ENCODE data around the gene SLC5A3.
A peak's percentile ranks its signal among the peaks of the same experiment; 100 is the strongest.

Gene SLC5A3

DNA sequence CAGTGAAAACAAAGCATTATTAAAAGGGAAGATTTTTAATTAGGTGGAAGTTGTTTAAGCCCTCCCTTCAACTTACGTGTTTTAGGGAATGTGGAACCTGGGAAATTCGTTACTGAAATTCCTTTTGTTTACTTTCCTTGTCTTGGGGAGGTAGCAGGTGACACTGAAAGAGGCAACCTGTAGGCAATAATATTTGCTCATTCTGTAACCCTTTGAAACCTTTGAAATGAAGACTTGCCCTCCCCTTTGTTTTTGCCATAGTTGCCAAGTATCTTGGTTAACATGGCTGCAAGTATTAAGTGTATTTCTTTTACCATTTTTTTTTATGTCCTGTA lies 1.7 kb downstream of the SLC5A3 start:
- peak overlapping the region; percentile 85 for H3K4me3 ChIP-seq
- TF ChIP-seq POLR2AphosphoS5 (IDR thresholded peaks at IDR 0.05; ENCODE audit: borderline replicate concordance, low read depth, low read length) (no peak), FOXP2 (optimal IDR thresholded peaks at IDR 0.05; ENCODE audit: control extremely low read depth, extremely low read length, insufficient read depth) (no peak), EZH2 (IDR thresholded peaks at IDR 0.05) (no peak)
- H3K9ac ChIP-seq (ENCODE audit: insufficient read length), result peak overlapping the region; percentile 41
- DNase-seq (ENCODE audit: low read depth, low spot score), result no peak
- no peaks in the 10 kb centered on the region for H3K9me3 ChIP-seq (ENCODE audit: low read depth, low read length)
- peak overlapping the region; percentile 47; the same call in 1 of the 2 replicates for H3K27ac ChIP-seq
- peaks cover 14% of the 10 kb centered on the region for H3K36me3 ChIP-seq (ENCODE audit: insufficient read depth, low read length)

DNA sequence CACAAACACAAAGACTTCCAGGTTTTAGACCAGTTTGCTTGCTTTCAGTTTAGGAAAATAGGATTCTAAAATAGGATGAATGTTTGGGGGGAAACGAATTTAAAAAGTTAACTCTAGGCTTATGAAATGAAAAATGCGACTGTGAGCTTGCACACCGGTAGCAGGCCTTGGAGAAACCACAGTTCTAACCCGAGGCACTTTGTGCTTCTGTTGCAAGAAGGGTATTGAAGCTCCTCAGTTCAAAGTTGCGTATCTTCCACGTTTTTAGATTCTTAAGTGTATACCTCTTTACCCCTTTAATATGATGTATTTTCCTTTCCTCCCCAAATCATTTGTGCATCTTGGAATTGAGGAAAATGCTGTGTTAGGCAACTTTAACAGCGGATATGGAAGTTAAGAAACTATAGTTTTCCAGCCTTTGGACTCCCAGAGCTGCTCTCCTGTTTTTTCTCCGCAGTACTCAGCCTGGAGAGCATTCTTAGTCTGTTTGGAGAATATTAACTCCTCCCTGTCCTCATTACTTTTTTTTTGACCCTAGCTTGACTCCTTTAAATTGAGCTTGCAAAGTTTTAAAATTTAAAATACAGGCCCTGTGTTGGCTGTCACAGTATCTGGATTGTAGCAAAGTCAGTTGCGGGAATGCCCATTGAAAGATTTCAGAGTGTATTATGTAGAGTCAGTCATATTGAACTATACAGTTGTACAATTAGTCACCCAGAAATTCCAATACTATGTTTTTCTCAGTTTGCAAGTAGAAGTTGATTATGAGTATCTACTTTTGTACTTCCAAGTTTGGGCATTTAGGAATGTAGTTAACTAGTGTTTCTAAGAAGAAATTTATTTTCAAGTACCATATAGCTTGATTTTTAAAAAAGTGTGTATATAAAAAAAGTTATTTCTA lies 2.6 kb downstream of the SLC5A3 start:
- Histone ChIP-seq H3K27ac (peak overlapping the region; percentile 47; the same call in 1 of the 2 replicates), H3K9me3 (ENCODE audit: low read depth, low read length) (no peaks in the 10 kb centered on the region), H3K4me3 (peak overlapping the region; percentile 85), H3K36me3 (ENCODE audit: insufficient read depth, low read length) (peaks cover 21% of the 10 kb centered on the region), H3K9ac (ENCODE audit: insufficient read length) (peak overlapping the region; percentile 41)
- DNase-seq (ENCODE audit: low read depth, low spot score), result peak; percentile 71
- no peak for TF ChIP-seq EZH2 (IDR thresholded peaks at IDR 0.05)

DNA sequence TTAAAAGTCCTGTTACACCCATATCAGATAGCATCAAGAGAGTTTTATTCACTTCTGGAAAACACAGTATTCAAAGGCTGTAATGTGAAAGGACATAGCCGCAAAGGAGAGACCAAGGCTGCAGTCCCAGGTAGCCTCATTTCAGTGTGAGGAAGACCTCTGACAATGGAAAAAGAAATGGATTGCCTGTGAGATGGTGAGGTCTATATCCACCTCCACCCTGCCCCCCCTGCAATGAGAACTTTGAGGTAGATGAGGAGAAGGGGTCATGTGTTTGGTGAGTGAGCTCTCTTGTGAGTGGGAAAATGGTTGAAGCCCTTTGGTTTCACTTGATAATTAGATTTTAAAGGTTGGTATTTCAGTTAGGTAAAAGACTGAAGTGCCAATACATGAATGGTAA lies 3.5 kb downstream of the SLC5A3 start:
- Histone ChIP-seq H3K9ac (ENCODE audit: insufficient read length) (no peak overlapping the region), H3K4me3 (no peak overlapping the region), H3K27ac (no peak overlapping the region), H3K36me3 (ENCODE audit: insufficient read depth, low read length) (peaks cover 21% of the 10 kb centered on the region), H3K9me3 (ENCODE audit: low read depth, low read length) (no peaks in the 10 kb centered on the region)
- TF ChIP-seq POLR2AphosphoS5 (IDR thresholded peaks at IDR 0.05; ENCODE audit: borderline replicate concordance, low read depth, low read length) (no peak), EZH2 (IDR thresholded peaks at IDR 0.05) (no peak), FOXP2 (optimal IDR thresholded peaks at IDR 0.05; ENCODE audit: control extremely low read depth, extremely low read length, insufficient read depth) (no peak)
- DNase-seq (ENCODE audit: low read depth, low spot score), result no peak

DNA sequence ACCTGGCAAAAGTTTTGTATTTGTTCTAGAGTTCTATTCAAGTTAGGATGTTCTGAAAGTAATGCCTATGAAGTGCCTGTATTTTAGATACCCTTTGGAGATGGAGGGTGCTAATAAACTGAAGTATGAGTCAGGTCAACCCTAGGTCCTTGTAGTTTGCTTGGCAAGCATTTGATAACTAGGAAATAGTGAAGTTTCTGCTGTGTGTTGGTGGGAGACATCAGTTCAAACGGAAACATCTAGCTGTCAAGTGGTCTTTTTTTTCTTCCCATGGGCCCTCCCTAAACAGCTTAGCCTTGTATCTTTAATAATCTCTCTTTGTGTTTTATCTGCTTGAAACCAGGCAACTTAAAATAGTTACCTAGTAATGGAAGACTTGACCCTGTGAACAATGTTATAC lies 4.5 kb downstream of the SLC5A3 start:
- peaks cover 28% of the 10 kb centered on the region for H3K36me3 ChIP-seq (ENCODE audit: insufficient read depth, low read length)
- TF ChIP-seq FOXP2 (optimal IDR thresholded peaks at IDR 0.05; ENCODE audit: control extremely low read depth, extremely low read length, insufficient read depth), result no peak
- no peak overlapping the region for H3K9ac ChIP-seq (ENCODE audit: insufficient read length)
- no peaks in the 10 kb centered on the region for H3K9me3 ChIP-seq (ENCODE audit: low read depth, low read length)
- no peak overlapping the region for H3K4me3 ChIP-seq
- DNase-seq (ENCODE audit: low read depth, low spot score), result no peak
- no peak overlapping the region for H3K27ac ChIP-seq

DNA sequence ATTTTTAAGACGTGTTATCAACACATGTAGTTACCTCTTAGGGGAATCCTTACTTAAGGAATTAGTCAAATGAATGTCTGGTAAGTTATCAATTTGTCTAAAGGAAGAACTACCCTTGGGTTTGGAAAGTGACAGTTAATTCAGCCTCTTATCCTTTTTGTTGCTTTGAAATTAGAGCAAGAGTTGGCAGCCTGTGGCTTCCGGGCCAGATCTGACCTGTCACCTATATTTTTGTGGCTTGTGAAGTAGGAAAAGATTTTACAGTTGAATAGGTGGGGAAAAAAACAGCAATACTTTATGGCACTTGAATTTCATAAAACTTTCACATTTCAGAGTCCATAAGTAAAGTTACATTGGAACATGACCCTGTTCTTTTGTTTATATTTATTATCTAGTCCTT lies 5.5 kb downstream of the SLC5A3 start:
- TF ChIP-seq EZH2 (IDR thresholded peaks at IDR 0.05), result no peak
- TF ChIP-seq FOXP2 (optimal IDR thresholded peaks at IDR 0.05; ENCODE audit: control extremely low read depth, extremely low read length, insufficient read depth), result no peak
- no peak for TF ChIP-seq POLR2AphosphoS5 (IDR thresholded peaks at IDR 0.05; ENCODE audit: borderline replicate concordance, low read depth, low read length)
- no peak for DNase-seq (ENCODE audit: low read depth, low spot score)
- H3K27ac ChIP-seq, result no peak overlapping the region

DNA sequence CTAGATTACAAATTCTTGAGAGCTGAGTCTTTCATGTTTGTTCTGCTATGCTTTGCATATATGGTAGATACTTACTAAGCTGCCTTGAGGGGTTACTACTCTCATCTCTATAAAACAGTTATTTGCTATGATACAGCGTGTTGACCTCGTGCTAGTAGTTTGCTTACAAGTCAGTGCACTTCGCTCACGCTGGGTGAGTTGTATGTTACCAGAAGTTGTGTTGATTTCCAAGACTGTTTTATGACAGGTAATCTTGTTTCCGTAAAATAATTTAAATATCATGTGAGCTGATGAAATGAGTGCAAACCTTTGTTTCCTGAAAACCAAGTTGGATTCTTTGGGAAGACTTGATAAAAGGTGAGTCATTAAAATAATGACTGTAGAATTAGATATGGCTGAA lies 7.3 kb downstream of the SLC5A3 start:
- H3K4me3 ChIP-seq, result no peak overlapping the region
- H3K36me3 ChIP-seq (ENCODE audit: insufficient read depth, low read length), result peaks cover 31% of the 10 kb centered on the region
- DNase-seq (ENCODE audit: low read depth, low spot score), result no peak
- H3K27ac ChIP-seq, result no peak overlapping the region
- TF ChIP-seq EZH2 (IDR thresholded peaks at IDR 0.05) (no peak), POLR2AphosphoS5 (IDR thresholded peaks at IDR 0.05; ENCODE audit: borderline replicate concordance, low read depth, low read length) (no peak), FOXP2 (optimal IDR thresholded peaks at IDR 0.05; ENCODE audit: control extremely low read depth, extremely low read length, insufficient read depth) (no peak)
- no peaks in the 10 kb centered on the region for H3K9me3 ChIP-seq (ENCODE audit: low read depth, low read length)
- H3K9ac ChIP-seq (ENCODE audit: insufficient read length), result no peak overlapping the region

More for the DNA sequence above, 5.5 kb downstream of the SLC5A3 start:
- no peaks in the 10 kb centered on the region for H3K9me3 ChIP-seq (ENCODE audit: low read depth, low read length)
- H3K9ac ChIP-seq (ENCODE audit: insufficient read length), result no peak overlapping the region
- no peak overlapping the region for H3K4me3 ChIP-seq
- H3K36me3 ChIP-seq (ENCODE audit: insufficient read depth, low read length), result peaks cover 31% of the 10 kb centered on the region

DNA sequence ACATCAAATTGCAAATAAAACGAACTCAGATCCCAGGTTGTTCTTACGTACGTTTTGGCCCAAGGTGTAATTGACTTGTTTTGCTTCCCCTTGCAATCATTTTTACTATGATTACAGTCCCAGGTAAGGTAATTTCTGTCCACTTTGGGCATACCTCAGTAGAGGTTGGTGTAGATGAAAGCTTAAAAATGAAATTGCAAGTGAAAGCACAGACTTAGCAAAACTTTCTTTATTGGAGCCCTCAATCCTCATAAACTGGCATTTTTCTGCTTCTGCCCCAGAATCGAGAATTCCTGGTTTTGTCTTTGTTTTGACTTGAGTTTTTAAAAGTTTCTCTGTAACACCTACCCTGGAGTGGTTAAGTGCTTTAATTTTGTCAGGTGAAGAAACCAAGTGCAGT lies 9.4 kb downstream of the SLC5A3 start:
- Histone ChIP-seq H3K4me3 (no peak overlapping the region), H3K9me3 (ENCODE audit: low read depth, low read length) (no peaks in the 10 kb centered on the region), H3K9ac (ENCODE audit: insufficient read length) (no peak overlapping the region), H3K36me3 (ENCODE audit: insufficient read depth, low read length) (peaks cover 31% of the 10 kb centered on the region), H3K27ac (no peak overlapping the region)
- no peak for DNase-seq (ENCODE audit: low read depth, low spot score)
- TF ChIP-seq POLR2AphosphoS5 (IDR thresholded peaks at IDR 0.05; ENCODE audit: borderline replicate concordance, low read depth, low read length) (no peak), EZH2 (IDR thresholded peaks at IDR 0.05) (no peak), FOXP2 (optimal IDR thresholded peaks at IDR 0.05; ENCODE audit: control extremely low read depth, extremely low read length, insufficient read depth) (no peak)

DNA sequence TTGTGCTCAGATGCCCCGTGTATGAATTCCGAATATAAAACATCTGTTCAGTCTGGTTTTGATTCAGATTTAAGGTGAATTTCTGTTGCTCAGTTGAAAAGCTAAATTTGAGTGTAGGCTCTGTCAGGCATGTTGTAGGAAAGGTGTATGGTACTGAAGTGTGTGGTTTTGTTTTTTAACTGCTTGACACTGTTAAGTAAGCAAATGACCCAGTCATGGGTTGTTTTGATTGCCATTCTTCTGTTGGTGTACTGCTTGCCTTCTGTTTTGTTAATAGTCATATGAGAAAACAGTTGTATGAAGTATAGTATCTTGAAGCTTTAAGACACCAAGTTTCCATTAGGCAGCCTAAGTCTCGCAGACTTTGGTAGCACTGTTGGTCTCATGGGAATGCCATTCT lies 10.0 kb downstream of the SLC5A3 start:
- no peak for DNase-seq (ENCODE audit: low read depth, low spot score)
- peaks cover 25% of the 10 kb centered on the region for H3K36me3 ChIP-seq (ENCODE audit: insufficient read depth, low read length)
- no peak overlapping the region for H3K4me3 ChIP-seq
- H3K27ac ChIP-seq, result no peak overlapping the region
- H3K9me3 ChIP-seq (ENCODE audit: low read depth, low read length), result no peaks in the 10 kb centered on the region
- H3K9ac ChIP-seq (ENCODE audit: insufficient read length), result no peak overlapping the region
- no peak for TF ChIP-seq POLR2AphosphoS5 (IDR thresholded peaks at IDR 0.05; ENCODE audit: borderline replicate concordance, low read depth, low read length)
- TF ChIP-seq EZH2 (IDR thresholded peaks at IDR 0.05), result no peak
- TF ChIP-seq FOXP2 (optimal IDR thresholded peaks at IDR 0.05; ENCODE audit: control extremely low read depth, extremely low read length, insufficient read depth), result no peak

DNA sequence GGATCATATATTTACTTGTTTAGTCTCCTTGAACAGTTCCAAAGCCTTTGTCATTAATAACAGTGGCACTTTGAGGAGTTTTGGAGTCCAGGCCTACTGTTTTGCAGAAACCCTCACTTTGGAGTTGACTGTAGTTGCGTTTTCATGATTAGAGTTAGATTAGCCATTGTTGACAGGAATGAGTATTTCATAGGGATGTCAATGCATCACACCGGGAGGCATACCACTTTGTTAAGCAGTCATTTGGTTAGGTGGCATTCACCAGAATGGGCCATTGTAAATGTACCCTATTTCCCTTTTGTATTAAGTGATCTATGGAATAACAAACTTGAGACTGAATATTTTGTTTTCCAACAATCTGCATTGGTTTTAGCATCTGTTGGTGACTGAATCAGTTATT lies 11.8 kb downstream of the SLC5A3 start:
- Histone ChIP-seq H3K4me3 (no peak overlapping the region), H3K27ac (no peak overlapping the region), H3K9me3 (ENCODE audit: low read depth, low read length) (no peaks in the 10 kb centered on the region), H3K9ac (ENCODE audit: insufficient read length) (no peak overlapping the region), H3K36me3 (ENCODE audit: insufficient read depth, low read length) (peaks cover 16% of the 10 kb centered on the region)
- TF ChIP-seq POLR2AphosphoS5 (IDR thresholded peaks at IDR 0.05; ENCODE audit: borderline replicate concordance, low read depth, low read length) (no peak), FOXP2 (optimal IDR thresholded peaks at IDR 0.05; ENCODE audit: control extremely low read depth, extremely low read length, insufficient read depth) (no peak), EZH2 (IDR thresholded peaks at IDR 0.05) (no peak)
- no peak for DNase-seq (ENCODE audit: low read depth, low spot score)

Data from SK-N-MC (cell line).